ENCODE measurements around the gene PLEKHA8.

- TF ChIP-seq SIN3A (IDR thresholded peaks at IDR 0.05; ENCODE audit: borderline replicate concordance, insufficient read depth, low read length) (no peak), TAF1 (IDR thresholded peaks at IDR 0.05; ENCODE audit: borderline replicate concordance, insufficient read depth, low read length) (no peak), REST (IDR thresholded peaks at IDR 0.05; ENCODE audit: insufficient read depth in 1 of 2, low read depth in 2 of 2, low read length in 2 of 2) (no peak)
Measured at GRCh38 chr7:30148951-30149459, 120.8 kb downstream of the PLEKHA8 start.
